K562 (cell line): Measurements from ENCODE around the gene LGI4. TPM values are rescaled to one million over a fixed set of nuclear protein-coding genes. Genes with fewer than 3 reads are reported as not detected.

Experiments used
- BRCA1 ChIP-seq, 2 experiments: fragments of 450-650 bp in 1 of 2; sonication (generic) in 1 of 2; formaldehyde crosslinking in 1 of 2; IDR thresholded peaks; 2 replicates each; pipeline versions ENCODE4 v1.5.0 to v1.6.1; 2017 to 2020; ENCODE audit warnings: mild to moderate bottlenecking in 1 of 2, missing genetic modification reagents in 1 of 2
- CBX3 ChIP-seq, 2 experiments: IDR thresholded peaks; 1 replicate in 1 of 2; 2 replicates in 1 of 2; pipeline ENCODE4 v1.6.1; 2012; ENCODE audit warnings: inconsistent platforms in 2 of 2, low read length in 2 of 2, borderline replicate concordance in 1 of 2, control low read depth in 1 of 2
- CREB5 ChIP-seq: fragments of 250-450 bp; sonication (Bioruptor Pico); IDR thresholded peaks from 2 replicates; pipeline ENCODE4 v1.5.0; 2020; ENCODE audit warnings: mild to moderate bottlenecking
- CXXC5 ChIP-seq: fragments of 250-450 bp; sonication (Bioruptor Pico); IDR thresholded peaks from 2 replicates; pipeline ENCODE4 v1.8.0; 2022; ENCODE audit warnings: inconsistent platforms, mild to moderate bottlenecking, moderate library complexity
- GABPB1 ChIP-seq: sonication (generic); formaldehyde crosslinking; IDR thresholded peaks from 2 replicates; pipeline ENCODE4 v1.8.0; 2022; ENCODE audit warnings: mild to moderate bottlenecking, missing genetic modification reagents
- GMEB1 ChIP-seq: fragments of 250-450 bp; sonication (Bioruptor Pico); IDR thresholded peaks from 2 replicates; pipeline ENCODE4 v1.4.0; 2020; ENCODE audit warnings: mild to moderate bottlenecking
- MEIS2 ChIP-seq: fragments of 450-650 bp; IDR thresholded peaks from 2 replicates; pipeline ENCODE4 v1.6.1; 2014; ENCODE audit warnings: mild to moderate bottlenecking; ENCODE audit not compliant: partially characterized antibody
- NFIC ChIP-seq: fragments of 450-650 bp; IDR thresholded peaks from 2 replicates; pipeline ENCODE4 v1.6.1; 2017; ENCODE audit warnings: mild to moderate bottlenecking, inconsistent platforms
- NKRF ChIP-seq: fragments of 450-650 bp; IDR thresholded peaks from 2 replicates; pipeline ENCODE4 v1.6.1; 2016; ENCODE audit warnings: borderline replicate concordance
- NONO ChIP-seq, 2 experiments: fragments of 200-400 bp in 1 of 2; fragments of 450-650 bp in 1 of 2; formaldehyde crosslinking in 1 of 2; IDR thresholded peaks; 2 replicates each; pipeline ENCODE4 v1.6.1; 2017; ENCODE audit warnings: low read depth in 2 of 2, mild to moderate bottlenecking in 2 of 2, moderate library complexity in 2 of 2, low read length in 1 of 2
- OTX1 ChIP-seq: fragments of 450-650 bp; formaldehyde crosslinking; IDR thresholded peaks from 2 replicates; pipeline ENCODE4 v1.4.0; 2022; ENCODE audit warnings: mild to moderate bottlenecking
- RB1 ChIP-seq: fragments of 450-650 bp; IDR thresholded peaks from 2 replicates; pipeline ENCODE4 v1.6.1; 2017; ENCODE audit warnings: low read depth, mild to moderate bottlenecking
- TEAD1 ChIP-seq, 2 experiments: fragments of 450-650 bp in 1 of 2; sonication (generic) in 1 of 2; formaldehyde crosslinking; IDR thresholded peaks; 2 replicates each; pipeline versions ENCODE4 v1.4.0 to v1.8.0; 2020 to 2022; ENCODE audit warnings: mild to moderate bottlenecking in 2 of 2, missing genetic modification reagents in 1 of 2
- TFE3 ChIP-seq: fragments of 450-650 bp; formaldehyde crosslinking; IDR thresholded peaks from 2 replicates; pipeline ENCODE4 v1.4.0; 2020; ENCODE audit warnings: mild to moderate bottlenecking, mixed read lengths
- ZBTB2 ChIP-seq: fragments of 450-650 bp; IDR thresholded peaks from 2 replicates; pipeline ENCODE4 v1.6.1; 2016; ENCODE audit warnings: antibody characterized with exemption
- ZNF408 ChIP-seq: fragments of 250-450 bp; sonication (Bioruptor Pico); IDR thresholded peaks from 2 replicates; pipeline ENCODE4 v1.4.0; 2020; ENCODE audit warnings: low read depth, mild to moderate bottlenecking, moderate library complexity
- ZNF77 ChIP-seq: fragments of 250-450 bp; sonication (Bioruptor Pico); IDR thresholded peaks from 2 replicates; pipeline ENCODE4 v1.5.0; 2020
- polyA plus RNA-seq, 8 experiments: library from polyadenylated mRNA; depleted of rRNA in 4 of 8; stranded (reverse) in 5 of 8; unstranded in 3 of 8; fragments of >200 nt; fragmentation: Nextera tagmentation in 2 of 8; fragmentation: Illumina TruSeq in 1 of 8; extraction: Ambion mirVana in 2 of 8; extraction: Trizol in 1 of 8; gene quantifications; 2 replicates each; pipeline versions ENCODE4 v1.2.1 to v1.2.3, GENCODE V29; 2011 to 2014; ENCODE audit warnings: inconsistent platforms in 1 of 8, missing spikeins in 1 of 8
- total RNA-seq, 7 experiments: library from RNA; depleted of rRNA in 6 of 7; stranded (reverse); fragments of >200 nt in 6 of 7; fragmentation: Illumina TruSeq in 2 of 7; extraction: Trizol in 2 of 7; gene quantifications; 2 replicates each; pipeline versions ENCODE4 v1.2.1 to v1.2.3, GENCODE V29; 2011 to 2021; ENCODE audit warnings: low replicate concordance in 1 of 7

The LGI4 gene
- total and polyA plus RNA-seq, 9 of the 15 experiments (the other 6 are each of a cell fraction or from before 2014, with no cell fraction given), result 0.14 to 0.30 (median 0.24) TPM; not detected in 4

GRCh38 chr19:35124098-35125060, 10.5 kb downstream of the LGI4 start (continued):
- TF ChIP-seq ZBTB2, result peak; percentile 100
- TF ChIP-seq NKRF, result no peak
- TF ChIP-seq GABPB1, result peak; percentile 54; the same call in 1 of the 2 replicates
- peak; percentile 48; the same call in 1 of the 2 replicates for TF ChIP-seq CXXC5 (CRISPR knock-in tag)
- peak; percentile 90 for TF ChIP-seq NFIC
- no peak for TF ChIP-seq NONO (IDR thresholded peaks at IDR 0.05; ENCODE audit: low read depth in 2 of 2, low read length in 1 of 2)
- no peak for TF ChIP-seq OTX1 (CRISPR knock-in tag)
- peak; percentile 33 for TF ChIP-seq TFE3
- TF ChIP-seq MEIS2, result peak; percentile 99
- no peak for TF ChIP-seq ZNF408 (CRISPR knock-in tag)
- TF ChIP-seq RB1, result peak; percentile 55
- no peak for TF ChIP-seq CREB5 (CRISPR knock-in tag)
- peak; percentile 30; the same call in 1 of the 2 replicates for TF ChIP-seq GMEB1
- TF ChIP-seq BRCA1 (IDR thresholded peaks at IDR 0.05), result no peak
- no peak for TF ChIP-seq BRCA1 (CRISPR knock-in tag; IDR thresholded peaks at IDR 0.05)
- peak in 1 of 2 experiments; percentile 55; a peak in 1 of 4 replicates for TF ChIP-seq TEAD1 (CRISPR knock-in tag; IDR thresholded peaks at IDR 0.05)
- 0 out of 3 replicates have a peak, but pooled peaks of 1 of the 2 experiments have one; percentile 47 for TF ChIP-seq CBX3 (IDR thresholded peaks at IDR 0.05; ENCODE audit: borderline replicate concordance in 1 of 2, low read length in 2 of 2)
- TF ChIP-seq ZNF77 (CRISPR knock-in tag), result peak; percentile 46; the same call in 1 of the 2 replicates
